ENCODE results near the gene TTC1.

DNA sequence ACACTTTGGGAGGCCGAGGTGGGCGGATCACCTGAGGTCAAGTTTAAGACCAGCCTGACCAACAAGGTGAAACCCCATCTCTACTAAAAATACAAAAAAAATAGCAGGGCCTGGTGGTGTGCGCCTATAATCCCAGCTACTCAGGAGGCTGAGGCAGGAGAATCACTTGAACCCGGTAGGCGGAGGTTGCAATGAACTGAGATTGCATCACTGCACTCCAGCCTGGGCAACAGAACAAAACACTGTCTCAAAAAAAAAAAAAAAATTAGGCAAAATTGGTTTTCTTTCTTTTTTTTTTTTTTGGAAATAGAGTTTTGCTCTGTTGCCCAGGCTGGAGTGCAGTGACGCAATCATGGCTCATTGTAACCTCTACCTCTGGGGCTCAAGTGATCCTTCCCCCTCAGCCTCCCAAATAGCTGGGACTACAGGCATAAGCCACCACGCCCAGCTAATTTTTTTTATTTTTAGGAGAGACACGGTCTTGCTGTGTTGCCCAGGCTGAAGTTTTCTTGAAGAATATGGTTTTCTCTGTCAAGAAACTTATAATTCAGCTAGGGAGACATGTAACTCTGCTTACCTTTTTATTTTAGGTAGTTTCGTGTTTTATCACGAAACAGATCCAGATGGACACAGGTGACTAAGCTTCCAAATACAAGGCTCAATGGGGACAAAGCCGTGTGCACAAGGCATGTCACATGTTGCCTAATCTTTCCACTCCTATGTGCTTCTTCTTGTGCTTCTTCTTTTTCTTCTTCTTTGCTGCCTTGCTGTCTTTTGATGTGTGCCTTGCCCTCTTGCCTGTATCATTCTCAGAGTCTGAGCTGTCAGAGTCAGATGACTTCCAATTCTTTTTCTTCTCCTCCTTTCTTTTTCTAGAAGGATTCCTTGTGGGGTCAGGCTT, 14.3 kb downstream of the TTC1 start:
- TF ChIP-seq POLR2A (IDR thresholded peaks at IDR 0.05; ENCODE audit: low read depth, low read length) (no peak), POLR2AphosphoS5 (IDR thresholded peaks at IDR 0.05; ENCODE audit: low read depth, low read length) (no peak)
